ENCODE data around the gene WBP4. TPM values are rescaled to one million over a fixed set of nuclear protein-coding genes. Genes with fewer than 3 reads are reported as not detected.
A peak's percentile ranks its signal among the peaks of the same experiment; 100 is the strongest.

The WBP4 gene
- total and polyA plus RNA-seq, 11 donors, result 12.4 to 29.9 (median 20.6) TPM

DNA sequence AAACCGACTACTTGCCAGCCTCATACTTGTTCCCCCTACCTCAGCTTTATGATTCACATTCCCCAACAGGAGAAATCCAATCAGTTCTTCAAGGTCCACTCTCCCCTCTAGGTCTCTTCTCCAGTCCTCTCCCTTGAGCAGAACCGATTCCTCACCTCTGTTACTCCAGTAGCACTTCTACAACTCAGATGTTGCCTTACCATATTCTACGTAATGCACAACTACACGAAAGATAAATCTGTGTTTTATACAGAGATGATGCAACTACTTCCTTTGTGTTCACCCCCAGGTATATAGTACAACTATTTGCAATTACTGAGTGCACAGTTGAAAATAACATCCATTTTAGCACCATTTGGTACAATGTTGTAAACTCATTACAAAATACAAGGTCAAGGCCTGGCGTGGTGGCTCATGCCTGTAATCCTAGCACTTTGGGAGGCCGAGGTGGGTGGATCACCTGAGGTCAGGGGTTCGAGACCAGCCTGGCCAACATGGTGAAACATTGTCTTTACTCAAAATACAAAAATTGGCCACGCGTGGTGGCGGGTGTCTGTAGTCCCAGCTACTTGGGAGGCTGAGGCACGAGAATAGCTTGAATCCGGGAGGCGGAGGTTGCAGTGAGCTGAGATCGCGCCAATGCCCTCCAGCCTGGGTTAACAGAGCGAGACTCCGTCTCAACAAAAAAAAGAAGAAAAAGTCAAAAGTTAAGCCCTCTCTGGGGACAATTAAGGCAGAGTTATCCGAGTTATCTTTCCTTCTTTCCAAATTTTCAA, 2.8 kb upstream of the WBP4 start:
- no peaks in the 10 kb centered on the region for H3K27me3 ChIP-seq
- H3K4me3 ChIP-seq, result peak overlapping the region in 11 of 12 donors; percentile 11 to 90 (median 80)
- 78 to 87% (median 82%) methylated on average over 18 of the region's 18 CpGs for WGBS, 4 donors
- peak overlapping the region in 11 of 12 donors; percentile 92 to 100 (median 99) for H3K27ac ChIP-seq
- intact Hi-C loops (cut with DNase I), result loop anchor here in 6 of 10 donors (5.0 to 10.0 kb wide), 4 partner anchors 41 to 134 kb away; partner anchors contain the start of gene ELF1 (in 1 of the 6)
- no peaks in the 10 kb centered on the region for H3K9me3 ChIP-seq
- peak in 1 of 5 donors; percentile 43 for DNase-seq
- ATAC-seq, result no peak
- H3K4me1 ChIP-seq, result peaks cover 3 to 73% (median 64%) of the 10 kb centered on the region in 12 donors
- peaks cover 0 to 8% (median 0%) of the 10 kb centered on the region in 9 donors for H3K36me3 ChIP-seq
- no peak for TF ChIP-seq POLR2A (IDR thresholded peaks at IDR 0.05)
- TF ChIP-seq, protein P1, sequence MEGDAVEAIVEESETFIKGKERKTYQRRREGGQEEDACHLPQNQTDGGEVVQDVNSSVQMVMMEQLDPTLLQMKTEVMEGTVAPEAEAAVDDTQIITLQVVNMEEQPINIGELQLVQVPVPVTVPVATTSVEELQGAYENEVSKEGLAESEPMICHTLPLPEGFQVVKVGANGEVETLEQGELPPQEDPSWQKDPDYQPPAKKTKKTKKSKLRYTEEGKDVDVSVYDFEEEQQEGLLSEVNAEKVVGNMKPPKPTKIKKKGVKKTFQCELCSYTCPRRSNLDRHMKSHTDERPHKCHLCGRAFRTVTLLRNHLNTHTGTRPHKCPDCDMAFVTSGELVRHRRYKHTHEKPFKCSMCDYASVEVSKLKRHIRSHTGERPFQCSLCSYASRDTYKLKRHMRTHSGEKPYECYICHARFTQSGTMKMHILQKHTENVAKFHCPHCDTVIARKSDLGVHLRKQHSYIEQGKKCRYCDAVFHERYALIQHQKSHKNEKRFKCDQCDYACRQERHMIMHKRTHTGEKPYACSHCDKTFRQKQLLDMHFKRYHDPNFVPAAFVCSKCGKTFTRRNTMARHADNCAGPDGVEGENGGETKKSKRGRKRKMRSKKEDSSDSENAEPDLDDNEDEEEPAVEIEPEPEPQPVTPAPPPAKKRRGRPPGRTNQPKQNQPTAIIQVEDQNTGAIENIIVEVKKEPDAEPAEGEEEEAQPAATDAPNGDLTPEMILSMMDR (IDR thresholded peaks at IDR 0.05), result no peak

- TF ChIP-seq, protein P1 (IDR thresholded peaks at IDR 0.05), result no peak
- ATAC-seq (no peak), DNase-seq (no peak)
- no peaks in the 10 kb centered on the region for H3K9me3 ChIP-seq
- peaks cover 3 to 73% (median 64%) of the 10 kb centered on the region in 12 donors for H3K4me1 ChIP-seq
- H3K27ac ChIP-seq, result peak overlapping the region; percentile 92 to 100 (median 98)
- H3K4me3 ChIP-seq, result peak overlapping the region; percentile 54 to 90 (median 79)
- WGBS, 4 donors, result 1 to 2% (median 1%) methylated on average over 15 of the region's 15 CpGs
- intact Hi-C loops (cut with DNase I), result loop anchor here (1.0 to 10.0 kb wide), 19 partner anchors 42 to 985 kb away; partner anchors contain the start of genes MRPS31 (in 4 of the 10), SLC25A15 (in 3 of the 10), KBTBD6 (in 2 of the 10) and DGKH (in 1 of the 10)
- no peaks in the 10 kb centered on the region for H3K27me3 ChIP-seq
- H3K36me3 ChIP-seq, result peaks cover 0 to 19% (median 7%) of the 10 kb centered on the region in 9 donors
Observed at GRCh38 chr13:41059456-41060081, 1.7 kb upstream of the WBP4 start.

DNA sequence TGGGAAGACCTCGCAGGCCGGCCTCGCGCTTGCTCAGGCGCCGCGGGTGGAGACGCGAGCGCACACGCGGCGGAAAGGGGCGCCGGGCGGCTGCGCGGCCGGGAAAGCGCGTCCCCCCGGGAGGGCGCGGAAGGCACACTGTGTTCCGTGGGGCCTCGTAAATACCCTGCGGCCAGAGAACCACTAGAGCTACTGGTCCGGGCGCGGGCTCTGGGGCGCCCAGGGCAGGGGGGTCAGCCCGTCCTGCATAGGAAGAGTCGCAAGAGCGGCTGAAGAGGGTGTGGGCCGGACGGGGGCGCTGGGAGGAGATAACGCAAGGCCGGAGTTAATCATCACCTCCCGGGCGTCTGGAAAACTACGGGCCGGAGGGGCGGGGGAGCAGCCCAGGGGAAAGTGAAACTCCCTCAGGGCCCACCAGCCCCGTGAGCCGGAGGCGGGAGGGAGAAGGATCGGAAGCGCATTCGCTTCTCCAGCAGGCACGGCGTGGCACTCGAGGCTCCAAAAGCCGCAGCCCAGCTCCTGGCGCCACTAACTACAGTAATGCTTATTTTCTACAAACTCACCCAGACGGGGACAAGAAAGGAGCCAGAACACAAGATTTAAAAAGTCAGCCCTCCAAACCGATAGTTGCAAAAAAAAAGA, 1.1 kb upstream of the WBP4 start:
- peak; percentile 65 to 80 (median 73) for ATAC-seq
- Histone ChIP-seq H3K4me1 (peaks cover 3 to 73% (median 63%) of the 10 kb centered on the region in 12 donors), H3K36me3 (peaks cover 0 to 24% (median 10%) of the 10 kb centered on the region in 9 donors), H3K4me3 (peak overlapping the region; percentile 54 to 90 (median 79)), H3K27ac (peak overlapping the region; percentile 92 to 100 (median 98)), H3K9me3 (no peaks in the 10 kb centered on the region), H3K27me3 (no peaks in the 10 kb centered on the region)
- peak; percentile 90 to 95 (median 92) for DNase-seq
- 0 to 1% (median 0%) methylated on average over 53 to 57 of the region's 57 CpGs for WGBS, 4 donors
- TF ChIP-seq POLR2A (IDR thresholded peaks at IDR 0.05), result peak in 1 of 2 donors; percentile 69
- TF ChIP-seq, protein P1 (IDR thresholded peaks at IDR 0.05), result peak in 8 of 12 donors; percentile 13 to 59 (median 30)
- intact Hi-C loops (cut with DNase I), result loop anchor here in 9 of 10 donors (1.0 to 10.0 kb wide), 16 partner anchors 72 to 985 kb away; partner anchors contain the start of genes MRPS31 (in 4 of the 9), SLC25A15 (in 3 of the 9), KBTBD6 (in 2 of the 9) and DGKH (in 1 of the 9)

All from heart left ventricle (tissue), 16 donors.